ACHN (cell line): ENCODE results near the gene MRPL10.

ENCODE experiments used
- DNase-seq: peaks from one replicate; pipeline ENCODE4 v3.0.0-alpha.2; 2015
- in situ Hi-C: cut with HindIII; loops from 2 replicates; pipeline ENCODE4 v1.10.0; 2017; ENCODE audit warnings: low sequenced_read_pairs, low pct_ligation_motif_present, low pct_unique_long_range_greater_than_20kb

Gene MRPL10

GRCh38 chr17:47843391-47843730, 12.0 kb upstream of the MRPL10 start:
- no peak for DNase-seq

GRCh38 chr17:47841488-47842291, 10.3 kb upstream of the MRPL10 start:
- no peak for DNase-seq
- in situ Hi-C loops, result no loop called here

More at GRCh38 chr17:47843391-47843730, 12.0 kb upstream of the MRPL10 start:
- in situ Hi-C loops, result no loop called here

GRCh38 chr17:47840742-47841487, 9.6 kb upstream of the MRPL10 start, which contains the start of gene SCRN2:
SCRN2 (minus strand) TSS chr17:47841273; CDS start chr17:47840843, 430 bp downstream.
- in situ Hi-C loops, result no loop called here
- peak; percentile 90 for DNase-seq

DNA sequence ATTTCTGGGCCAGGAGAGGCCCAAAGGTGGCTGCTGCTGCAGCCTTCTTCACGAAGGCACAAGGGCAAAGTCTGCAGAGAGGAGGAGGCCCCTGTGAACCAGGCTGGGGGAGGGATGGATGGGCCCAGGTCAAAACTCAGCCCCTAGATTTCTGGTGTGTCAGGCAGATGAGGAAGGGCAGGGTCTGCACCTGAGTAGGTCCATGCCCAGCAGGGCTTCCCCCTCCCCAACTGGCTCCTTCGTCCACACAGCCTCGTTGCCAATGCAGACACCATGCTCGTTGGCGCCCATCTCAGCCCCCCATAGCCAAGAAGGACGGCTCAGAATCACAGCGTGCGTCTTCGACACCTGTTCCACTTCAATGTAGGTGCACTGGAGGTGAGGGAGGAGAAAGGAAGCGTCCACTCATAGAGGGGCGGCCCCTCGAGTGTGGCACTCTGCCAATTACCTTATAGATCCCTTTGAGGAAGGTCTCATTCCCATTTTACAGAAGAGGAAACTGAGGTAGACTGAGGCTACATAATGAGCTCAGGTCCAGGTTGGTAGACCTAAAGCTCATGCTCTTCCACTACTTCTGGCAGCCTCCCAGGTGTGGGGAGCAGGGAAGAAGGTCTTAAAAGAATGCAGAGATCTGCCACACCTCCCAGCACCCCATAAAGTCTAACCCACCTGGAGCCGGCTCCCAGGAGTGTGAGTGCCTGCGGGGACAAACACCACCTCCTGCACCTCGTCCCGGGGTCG, 8.8 kb upstream of the MRPL10 start:
- in situ Hi-C loops, result no loop called here
- no peak for DNase-seq

DNA sequence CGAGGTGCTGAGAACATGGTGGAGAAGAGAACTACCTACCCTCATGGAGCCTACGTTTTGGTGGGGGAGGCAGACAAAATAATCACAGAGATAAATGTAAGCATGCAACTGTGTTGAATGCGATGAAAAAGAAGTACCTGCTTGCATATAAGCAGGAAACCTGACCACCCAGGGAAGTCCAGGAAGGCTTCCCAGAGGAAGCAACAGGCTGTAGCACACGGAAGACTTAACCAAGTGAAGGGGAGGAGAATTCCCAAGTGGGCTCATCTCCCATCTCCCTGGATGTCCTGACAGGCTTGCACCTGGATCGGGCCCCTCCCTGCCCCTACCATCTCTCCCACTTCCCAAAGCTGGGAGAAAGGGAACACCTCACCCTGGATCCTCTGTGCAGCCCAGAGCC, 7.7 kb upstream of the MRPL10 start:
- in situ Hi-C loops, result no loop called here
- no peak for DNase-seq

DNA sequence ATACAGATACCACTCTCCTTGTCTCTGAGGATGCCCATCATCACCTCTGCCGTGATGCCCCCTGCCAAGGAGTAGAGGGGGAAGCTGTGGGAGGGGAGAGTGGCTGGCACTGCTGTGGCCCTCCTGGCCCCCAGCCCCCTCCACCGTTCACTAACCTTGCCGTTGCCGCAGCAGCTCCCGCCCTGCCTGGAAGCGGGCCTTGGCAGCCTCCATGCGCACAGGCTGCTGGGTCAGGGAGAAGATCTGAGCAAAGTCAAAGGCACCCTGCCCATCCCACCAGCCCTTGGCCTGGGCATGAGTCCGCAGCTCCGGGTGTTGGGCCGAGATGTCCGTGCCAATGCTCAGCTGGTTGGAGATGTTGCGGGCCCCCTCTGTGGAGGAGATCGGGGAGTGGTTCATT, 7.3 kb upstream of the MRPL10 start:
- in situ Hi-C loops, result no loop called here
- no peak for DNase-seq

DNA sequence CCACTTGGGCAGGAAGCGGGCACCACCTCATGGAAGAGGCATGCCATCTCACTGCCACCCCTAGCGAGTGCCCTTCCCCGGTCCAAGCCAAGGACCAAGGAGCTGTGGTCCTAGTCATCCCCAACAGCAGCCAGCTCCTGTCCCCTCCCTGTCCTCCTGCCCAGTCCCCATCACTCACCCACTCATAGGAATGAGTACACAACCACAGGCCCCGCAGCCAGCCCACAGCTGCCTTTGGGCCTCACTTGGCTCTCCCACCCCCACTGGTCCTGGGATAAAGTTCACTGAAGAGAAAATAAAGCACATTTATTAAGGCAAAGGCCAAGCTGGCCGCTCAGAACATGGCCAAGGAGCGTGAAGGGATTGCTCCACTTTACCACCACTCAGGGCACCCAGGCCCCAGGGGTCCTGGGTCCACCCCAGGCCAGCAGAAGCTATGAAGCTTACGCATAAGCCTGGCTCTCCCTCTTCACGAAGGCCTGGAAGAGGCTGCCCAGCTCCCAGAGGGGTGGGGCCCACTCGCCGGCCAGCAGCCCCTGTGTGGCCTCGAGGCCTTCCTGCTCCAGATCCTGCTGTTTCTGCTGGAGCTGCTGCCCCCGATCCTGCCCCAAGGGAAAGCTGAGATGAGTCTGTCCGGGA, 6.2 kb upstream of the MRPL10 start:
- no peak for DNase-seq
- in situ Hi-C loops, result no loop called here

- no peak for DNase-seq
- in situ Hi-C loops, result no loop called here
Observed at GRCh38 chr17:47836601-47837000, 5.3 kb upstream of the MRPL10 start.

DNA sequence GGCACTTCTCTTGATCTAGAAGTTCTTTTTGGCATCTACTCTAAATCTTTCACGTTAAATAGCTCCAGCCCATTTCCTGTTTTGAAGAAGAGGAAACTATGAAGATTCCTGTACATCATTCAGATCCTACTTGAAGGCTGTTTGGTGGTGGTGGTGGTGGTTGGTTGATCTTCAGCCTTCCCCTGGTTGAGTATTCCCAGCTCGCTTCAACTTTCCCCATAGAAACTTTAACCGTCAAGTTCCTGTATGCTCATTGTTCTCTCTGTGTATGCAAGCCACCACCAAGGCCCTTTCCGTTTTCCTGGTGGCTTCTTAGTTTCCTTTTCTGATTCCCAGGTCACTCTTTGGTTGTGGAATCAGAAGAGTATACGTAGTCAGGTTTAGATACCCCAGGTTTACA, 3.4 kb upstream of the MRPL10 start:
- in situ Hi-C loops, result no loop called here
- DNase-seq, result no peak

GRCh38 chr17:47831934-47832327, 590 bp upstream of the MRPL10 start:
- no peak for DNase-seq
- in situ Hi-C loops, result no loop called here

- DNase-seq, result no peak
Observed at GRCh38 chr17:47830396-47831002, 842 bp downstream of the MRPL10 start.

GRCh38 chr17:47829870-47830269, 1.5 kb downstream of the MRPL10 start:
- no peak for DNase-seq
- in situ Hi-C loops, result no loop called here

More at GRCh38 chr17:47830396-47831002, 842 bp downstream of the MRPL10 start:
- in situ Hi-C loops, result no loop called here

GRCh38 chr17:47823519-47823918, 7.8 kb downstream of the MRPL10 start:
- in situ Hi-C loops, result no loop called here

GRCh38 chr17:47822785-47823184, 8.6 kb downstream of the MRPL10 start:
- in situ Hi-C loops, result no loop called here
- DNase-seq, result no peak

More at GRCh38 chr17:47823519-47823918, 7.8 kb downstream of the MRPL10 start:
- DNase-seq, result no peak

- peak; percentile 93 for DNase-seq
- in situ Hi-C loops, result no loop called here
Observed at GRCh38 chr17:47821424-47822391, 9.6 kb downstream of the MRPL10 start, which contains the start of gene OSBPL7. OSBPL7 (minus strand) TSS chr17:47821794; CDS start chr17:47820278, 1,516 bp downstream.

DNA sequence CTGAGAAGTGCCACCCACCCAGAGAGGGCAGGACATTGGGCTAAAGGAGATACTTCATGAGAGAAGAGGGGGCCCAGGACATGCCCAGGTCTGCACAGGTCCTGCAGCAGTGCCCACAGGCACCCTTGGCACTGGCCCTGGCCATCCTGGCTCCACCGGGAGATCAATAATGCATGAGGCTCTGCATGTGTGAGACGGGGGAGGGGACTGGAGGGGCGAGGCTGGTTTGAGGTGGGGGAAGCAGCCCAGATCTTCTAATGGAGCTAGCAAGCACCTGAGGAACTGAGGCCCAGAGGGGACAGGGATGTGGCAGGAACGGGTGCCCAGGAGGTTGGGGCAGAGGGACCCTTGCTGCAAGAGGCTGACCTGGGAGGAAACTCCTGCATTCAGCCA, 10.3 kb downstream of the MRPL10 start:
- DNase-seq, result no peak
- in situ Hi-C loops, result no loop called here
